Measurements from ENCODE around the gene PIGV.

GRCh38 chr1:26788836-26789611, 1.3 kb downstream of the PIGV start:
- peak; percentile 95 for TF ChIP-seq CTCF (IDR thresholded peaks at IDR 0.05; ENCODE audit: low read length)
- no peak for TF ChIP-seq EZH2 (optimal IDR thresholded peaks at IDR 0.05; ENCODE audit: low read depth, low read length)

All from MM.1S (cell line).